Measurements from ENCODE around the gene SCARB1.

Gene SCARB1

GRCh38 chr12:124762384-124762783 lies 101.3 kb downstream of the SCARB1 start:
- TF ChIP-seq, protein P1, sequence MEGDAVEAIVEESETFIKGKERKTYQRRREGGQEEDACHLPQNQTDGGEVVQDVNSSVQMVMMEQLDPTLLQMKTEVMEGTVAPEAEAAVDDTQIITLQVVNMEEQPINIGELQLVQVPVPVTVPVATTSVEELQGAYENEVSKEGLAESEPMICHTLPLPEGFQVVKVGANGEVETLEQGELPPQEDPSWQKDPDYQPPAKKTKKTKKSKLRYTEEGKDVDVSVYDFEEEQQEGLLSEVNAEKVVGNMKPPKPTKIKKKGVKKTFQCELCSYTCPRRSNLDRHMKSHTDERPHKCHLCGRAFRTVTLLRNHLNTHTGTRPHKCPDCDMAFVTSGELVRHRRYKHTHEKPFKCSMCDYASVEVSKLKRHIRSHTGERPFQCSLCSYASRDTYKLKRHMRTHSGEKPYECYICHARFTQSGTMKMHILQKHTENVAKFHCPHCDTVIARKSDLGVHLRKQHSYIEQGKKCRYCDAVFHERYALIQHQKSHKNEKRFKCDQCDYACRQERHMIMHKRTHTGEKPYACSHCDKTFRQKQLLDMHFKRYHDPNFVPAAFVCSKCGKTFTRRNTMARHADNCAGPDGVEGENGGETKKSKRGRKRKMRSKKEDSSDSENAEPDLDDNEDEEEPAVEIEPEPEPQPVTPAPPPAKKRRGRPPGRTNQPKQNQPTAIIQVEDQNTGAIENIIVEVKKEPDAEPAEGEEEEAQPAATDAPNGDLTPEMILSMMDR (IDR thresholded peaks at IDR 0.05) = no peak
- no peak overlapping the region for H3K27ac ChIP-seq
- DNase-seq (ENCODE audit: low spot score) = no peak

GRCh38 chr12:124761871-124762270 lies 101.8 kb downstream of the SCARB1 start:
- no peak for DNase-seq (ENCODE audit: low spot score)
- no peak overlapping the region for H3K27ac ChIP-seq
- no peak overlapping the region for H3K4me3 ChIP-seq
- TF ChIP-seq, protein P1 (IDR thresholded peaks at IDR 0.05) = no peak

More at GRCh38 chr12:124762384-124762783, 101.3 kb downstream of the SCARB1 start:
- no peak overlapping the region for H3K4me3 ChIP-seq

DNA sequence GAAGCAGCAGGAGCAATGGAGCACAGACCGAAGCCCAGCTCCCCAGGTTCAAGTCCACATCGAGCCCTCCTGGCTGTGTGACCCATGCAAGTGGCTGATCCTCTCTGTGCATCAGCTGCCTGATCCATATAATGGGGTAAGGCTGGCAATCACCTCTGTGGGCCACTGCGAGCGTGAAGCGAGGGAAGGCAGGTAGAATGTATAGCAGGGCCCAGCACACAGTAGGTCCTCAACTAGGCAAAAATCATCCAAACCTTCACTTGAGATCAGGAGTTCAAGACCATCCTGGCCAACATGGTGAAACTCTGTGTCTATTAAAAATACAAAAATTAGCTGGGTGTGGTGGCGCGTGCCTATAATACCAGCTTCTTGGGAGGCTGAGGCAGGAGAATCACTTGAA lies 102.6 kb downstream of the SCARB1 start:
- Histone ChIP-seq H3K27ac (no peak overlapping the region), H3K4me3 (no peak overlapping the region)
- TF ChIP-seq, protein P1 (IDR thresholded peaks at IDR 0.05) = no peak
- no peak for DNase-seq (ENCODE audit: low spot score)

GRCh38 chr12:124760560-124760959 lies 103.1 kb downstream of the SCARB1 start:
- TF ChIP-seq, protein P1 (IDR thresholded peaks at IDR 0.05) = no peak
- DNase-seq (ENCODE audit: low spot score) = no peak
- peak overlapping the region in 1 of 2 donors; percentile 66 for H3K27ac ChIP-seq
- H3K4me3 ChIP-seq = no peak overlapping the region

DNA sequence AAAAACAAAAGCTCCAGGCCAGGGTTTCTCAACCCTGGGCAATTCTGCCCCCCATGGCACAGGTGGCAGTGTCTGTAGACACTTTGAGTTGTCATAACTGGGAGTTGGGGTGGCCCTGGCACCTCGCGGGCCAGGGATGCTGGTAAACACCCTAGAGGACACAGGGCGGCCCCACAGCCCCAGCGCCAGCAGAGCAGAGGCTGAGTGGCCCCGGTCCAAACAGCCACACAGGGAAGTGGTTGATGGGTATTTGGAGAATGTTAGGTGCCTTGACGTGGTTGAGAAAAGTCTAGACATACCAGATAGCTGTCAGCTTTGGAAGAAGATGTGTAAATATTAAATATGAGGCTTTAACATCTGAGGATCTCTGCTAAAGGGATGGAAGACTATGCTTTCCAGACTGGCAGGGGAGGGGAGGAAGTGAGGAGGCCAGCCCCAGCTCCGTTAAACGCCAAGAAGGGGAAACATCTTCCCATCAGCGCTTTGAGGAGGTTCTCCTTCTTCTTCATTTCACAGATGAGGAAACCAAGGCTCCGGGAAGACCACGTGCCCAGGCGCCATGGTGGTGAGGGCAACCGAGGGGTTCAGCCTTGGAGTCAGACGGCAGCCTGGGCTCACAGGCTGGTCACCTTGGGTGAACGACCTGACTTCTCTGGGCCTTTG lies 103.7 kb downstream of the SCARB1 start:
- DNase-seq (ENCODE audit: low spot score) = no peak
- Histone ChIP-seq H3K27ac (peak overlapping the region; percentile 12 to 66), H3K4me3 (no peak overlapping the region)
- TF ChIP-seq, protein P1 (IDR thresholded peaks at IDR 0.05) = no peak

DNA sequence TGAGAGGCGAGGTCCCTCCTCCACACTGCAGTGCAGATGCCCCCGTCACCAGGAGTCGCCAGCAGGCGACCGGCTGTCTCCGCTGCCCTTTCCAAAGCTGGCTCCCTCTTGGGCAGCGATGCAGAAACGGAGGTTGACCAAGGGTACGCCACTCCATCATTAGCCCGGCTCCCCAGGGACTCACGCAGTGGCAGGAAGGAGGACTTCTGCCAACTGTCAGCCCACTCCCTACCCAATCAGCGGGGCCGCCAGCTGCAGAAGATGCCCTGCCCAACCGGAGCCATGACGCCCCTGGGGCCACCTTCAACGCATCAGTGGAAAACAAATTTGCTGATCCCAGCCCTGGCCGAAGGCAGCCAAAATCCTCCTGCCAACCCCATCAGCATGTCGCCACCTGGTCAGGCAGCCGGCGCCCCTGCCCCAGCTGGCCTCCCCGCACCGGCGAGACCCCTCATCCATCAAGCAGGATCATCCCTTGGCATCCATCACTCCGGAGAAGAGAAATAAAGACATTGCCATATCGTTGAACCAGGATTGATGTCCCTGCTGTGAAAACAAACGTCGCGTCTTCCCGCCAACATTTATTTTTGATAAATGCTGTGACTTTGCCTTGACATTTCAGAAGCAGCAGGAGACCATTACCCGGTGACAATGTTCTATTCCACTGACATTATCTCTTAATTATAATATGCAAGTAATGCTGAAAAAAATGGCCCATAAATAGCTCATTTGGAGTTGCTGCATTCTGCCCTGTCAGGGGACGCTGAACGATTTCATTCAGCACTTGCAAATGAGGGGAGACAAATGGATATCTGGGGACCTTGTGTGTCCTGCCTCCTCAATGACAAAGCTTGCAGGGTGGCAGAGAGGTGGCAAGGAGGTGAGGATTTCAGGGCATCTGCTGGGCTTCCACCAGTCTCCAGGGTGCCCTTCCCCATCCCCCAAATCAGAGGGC lies 105.1 kb downstream of the SCARB1 start:
- no peak for DNase-seq (ENCODE audit: low spot score)
- TF ChIP-seq, protein P1 (IDR thresholded peaks at IDR 0.05) = no peak
- Histone ChIP-seq H3K27ac (no peak overlapping the region), H3K4me3 (peak overlapping the region; percentile 13)
